BJ (cell line): ENCODE data around the gene DPYD. TPM values are rescaled to one million over a fixed set of nuclear protein-coding genes. Genes with fewer than 3 reads are reported as not detected.

Experiments
- CTCF ChIA-PET: fragments of 350-600 bp; formaldehyde crosslinking; extraction: SDS; loops from one replicate; lab custom pipeline; 2021; ENCODE audit warnings: antibody characterized with exemption, inconsistent platforms; lab: Yijun Ruan, JAX
- POLR2A ChIA-PET: fragments of 300-600 bp; sonication (Branson Sonifier 250); formaldehyde crosslinking; extraction: SDS; loops from one replicate; lab custom pipeline; 2021; ENCODE audit warnings: antibody characterized with exemption; lab: Charles Lee
- DNase-seq: peaks from one replicate; pipeline ENCODE4 v3.0.0-alpha.2; 2011; ENCODE audit warnings: low read depth
- H3K27me3 ChIP-seq: 2 replicates; pipeline ENCODE4 v1.6.0; 2011; ENCODE audit warnings: low read length; ENCODE audit not compliant: control insufficient read depth, insufficient read depth
- H3K36me3 ChIP-seq: 2 replicates; pipeline ENCODE4 v1.5.1; 2011; ENCODE audit warnings: low read length; ENCODE audit not compliant: control insufficient read depth, insufficient read depth
- H3K4me3 ChIP-seq: 2 replicates; pipeline ENCODE4 v1.5.1; 2011; ENCODE audit warnings: low read depth, mild to moderate bottlenecking, control low read depth, low read length
- CTCF ChIP-seq: IDR thresholded peaks from 2 replicates; pipeline ENCODE4 v1.5.1; 2011; ENCODE audit warnings: low read depth, mild to moderate bottlenecking, control low read depth, inconsistent platforms, low read length, moderate library complexity; ENCODE audit not compliant: insufficient read depth
- polyA plus RNA-seq: library from polyadenylated mRNA; depleted of rRNA; stranded (reverse); fragments of >200 nt; gene quantifications from 2 replicates; pipeline ENCODE4 v1.2.3, GENCODE V29; 2011

The DPYD gene
- polyA plus RNA-seq, 1 experiment: 13.1 TPM

GRCh38 chr1:97649591-97649990 is 271.2 kb downstream of the DPYD start:
- TF ChIP-seq CTCF: no peak
- DNase-seq: no peak
- CTCF ChIA-PET: interaction anchor here (0.9 kb wide), 1 partner anchor 18 kb away, joined by 3 read pairs; no protein-coding TSS in a partner anchor
- H3K36me3 ChIP-seq: no peaks in the 10 kb centered on the region
- POLR2A ChIA-PET: no interaction called here
- H3K4me3 ChIP-seq: no peak overlapping the region
- no peaks in the 10 kb centered on the region for H3K27me3 ChIP-seq

- peak; percentile 20 for DNase-seq
- TF ChIP-seq CTCF: no peak
- CTCF ChIA-PET: no interaction called here
- H3K36me3 ChIP-seq: no peaks in the 10 kb centered on the region
- POLR2A ChIA-PET: no interaction called here
- H3K4me3 ChIP-seq: no peak overlapping the region
- no peaks in the 10 kb centered on the region for H3K27me3 ChIP-seq
Observed at GRCh38 chr1:97647776-97648175, 273.1 kb downstream of the DPYD start.

DNA sequence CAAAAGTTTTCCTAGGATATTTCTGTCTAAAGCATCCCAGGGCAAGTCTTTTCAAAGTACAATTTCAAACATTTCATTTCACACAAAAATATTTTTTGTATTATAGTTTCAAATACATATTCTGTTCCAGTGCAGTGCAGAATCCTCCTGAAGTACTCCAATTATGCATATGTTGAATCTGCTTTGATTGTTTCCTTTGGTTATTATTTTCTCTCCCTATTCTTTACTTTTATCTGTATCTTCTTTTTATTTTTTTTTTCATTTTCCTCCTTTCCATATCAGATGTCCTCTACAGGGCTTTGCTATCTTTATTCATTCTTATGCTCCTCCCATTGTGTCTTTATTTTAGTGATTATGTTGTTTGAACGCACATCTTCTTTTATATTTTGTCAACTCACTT is 274.8 kb downstream of the DPYD start:
- no peaks in the 10 kb centered on the region for H3K27me3 ChIP-seq
- no peak for DNase-seq
- H3K4me3 ChIP-seq: no peak overlapping the region
- POLR2A ChIA-PET: interaction anchor here (0.6 kb wide), 1 partner anchor 11 kb away, joined by 3 read pairs; no protein-coding TSS in a partner anchor
- CTCF ChIA-PET: no interaction called here
- TF ChIP-seq CTCF: no peak
- no peaks in the 10 kb centered on the region for H3K36me3 ChIP-seq

DNA sequence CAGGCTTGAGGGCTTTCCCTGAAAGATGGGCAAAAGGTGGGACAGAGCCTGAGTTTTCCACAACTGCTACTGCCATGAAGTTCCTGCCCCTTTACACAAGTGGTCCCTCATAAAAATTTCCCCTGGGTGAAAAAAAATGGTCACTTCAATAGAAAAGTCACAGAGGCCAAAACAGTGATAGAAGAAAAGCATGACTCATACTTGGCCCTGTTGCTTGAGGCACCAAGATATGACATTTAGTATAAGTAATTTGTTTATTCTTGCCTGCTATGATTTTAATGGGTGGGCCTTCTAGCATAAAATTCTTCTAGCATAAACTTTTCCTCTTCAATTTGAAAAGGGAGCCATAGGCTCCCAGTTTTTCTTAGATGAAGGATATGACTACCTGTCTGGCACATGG is 280.2 kb downstream of the DPYD start:
- POLR2A ChIA-PET: no interaction called here
- TF ChIP-seq CTCF: no peak
- Histone ChIP-seq H3K27me3 (no peaks in the 10 kb centered on the region), H3K4me3 (no peak overlapping the region), H3K36me3 (no peaks in the 10 kb centered on the region)
- CTCF ChIA-PET: no interaction called here
- DNase-seq: no peak

- TF ChIP-seq CTCF: no peak
- ChIA-PET POLR2A (no interaction called here), CTCF (no interaction called here)
Observed at GRCh38 chr1:97636941-97637340, 283.9 kb downstream of the DPYD start.

More at GRCh38 chr1:97636941-97637340, 283.9 kb downstream of the DPYD start:
- no peak overlapping the region for H3K4me3 ChIP-seq
- no peaks in the 10 kb centered on the region for H3K27me3 ChIP-seq
- H3K36me3 ChIP-seq: no peaks in the 10 kb centered on the region
- DNase-seq: peak; percentile 32
